HG02798 (cell line): ENCODE results near the gene KRTAP12-4.
"Not testable (repeated sequence)": the region's sequence is repeated elsewhere in the genome, so short reads cannot be mapped to it uniquely, and the experiment has no call there.

Source experiments
- ATAC-seq: cut with Tn5 transposase; IDR thresholded peaks from one replicate; pipeline ENCODE4 v1.9.1; 2021; ENCODE audit warnings: mild to moderate bottlenecking; ENCODE audit not compliant: unreplicated experiment, poor library complexity

KRTAP12-4 gene

GRCh38 chr21:44654576-44655175 is at the start of gene KRTAP12-4:
Gene KRTAP12-4, minus strand, starts transcription at chr21:44654659. Its CDS starts 45 bp downstream, at chr21:44654614.
- no peak for ATAC-seq

GRCh38 chr21:44703731-44704635 is 49.5 kb upstream of the KRTAP12-4 start:
- no peak for ATAC-seq

- no peak for ATAC-seq
These were observed 48.7 kb upstream of the KRTAP12-4 start for GRCh38 chr21:44702973-44703730.

GRCh38 chr21:44702111-44702972 is 47.9 kb upstream of the KRTAP12-4 start:
- ATAC-seq: no peak

GRCh38 chr21:44701541-44701940 is 47.1 kb upstream of the KRTAP12-4 start:
- ATAC-seq: no peak

- no peak for ATAC-seq
These were observed 46.6 kb upstream of the KRTAP12-4 start for GRCh38 chr21:44701023-44701400.

GRCh38 chr21:44700101-44701022 is 45.9 kb upstream of the KRTAP12-4 start:
- no peak for ATAC-seq

GRCh38 chr21:44699502-44700001 is 45.1 kb upstream of the KRTAP12-4 start:
- ATAC-seq: no peak

- ATAC-seq: no peak
These were observed 43.6 kb upstream of the KRTAP12-4 start for GRCh38 chr21:44697811-44698734.

- not testable (repeated sequence) for ATAC-seq
These were observed 42.8 kb upstream of the KRTAP12-4 start, which contains the start of gene KRTAP10-12 for GRCh38 chr21:44697172-44697810. Gene KRTAP10-12, plus strand, starts transcription at chr21:44697172. Its CDS starts 30 bp downstream, at chr21:44697202.

GRCh38 chr21:44696572-44696971 is 42.1 kb upstream of the KRTAP12-4 start:
- ATAC-seq: no peak

- ATAC-seq: no peak
These were observed 41.2 kb upstream of the KRTAP12-4 start for GRCh38 chr21:44695641-44696040.

GRCh38 chr21:44695184-44695583 is 40.7 kb upstream of the KRTAP12-4 start:
- no peak for ATAC-seq

- ATAC-seq: no peak
These were observed 40.3 kb upstream of the KRTAP12-4 start for GRCh38 chr21:44694776-44695175.

GRCh38 chr21:44692798-44693512 is 38.5 kb upstream of the KRTAP12-4 start:
- ATAC-seq: no peak

- no peak for ATAC-seq
These were observed 37.2 kb upstream of the KRTAP12-4 start for GRCh38 chr21:44691686-44692085.
